Measurements from ENCODE around the gene HDGF.
A peak's percentile ranks its signal among the peaks of the same experiment; 100 is the strongest.

The HDGF gene

GRCh38 chr1:156746728-156747631 lies 4.5 kb downstream of the HDGF start:
- TF ChIP-seq CTCF (IDR thresholded peaks at IDR 0.05): peak; percentile 40; the same call in 1 of the 2 replicates

- no peak for TF ChIP-seq CTCF (IDR thresholded peaks at IDR 0.05)
Observed at GRCh38 chr1:156746406-156746727, 5.1 kb downstream of the HDGF start.

- TF ChIP-seq CTCF (IDR thresholded peaks at IDR 0.05): no peak
Observed at GRCh38 chr1:156745881-156746280, 5.6 kb downstream of the HDGF start.

GRCh38 chr1:156744786-156745419 lies 6.6 kb downstream of the HDGF start:
- TF ChIP-seq CTCF (IDR thresholded peaks at IDR 0.05): no peak

- no peak for TF ChIP-seq CTCF (IDR thresholded peaks at IDR 0.05)
Observed at GRCh38 chr1:156744344-156744743, 7.1 kb downstream of the HDGF start.

GRCh38 chr1:156743367-156744302 lies 7.8 kb downstream of the HDGF start:
- no peak for TF ChIP-seq CTCF (IDR thresholded peaks at IDR 0.05)

GRCh38 chr1:156742801-156743200 lies 8.7 kb downstream of the HDGF start:
- TF ChIP-seq CTCF (IDR thresholded peaks at IDR 0.05): no peak
